ENCODE results near the gene ZNF613.

DNA sequence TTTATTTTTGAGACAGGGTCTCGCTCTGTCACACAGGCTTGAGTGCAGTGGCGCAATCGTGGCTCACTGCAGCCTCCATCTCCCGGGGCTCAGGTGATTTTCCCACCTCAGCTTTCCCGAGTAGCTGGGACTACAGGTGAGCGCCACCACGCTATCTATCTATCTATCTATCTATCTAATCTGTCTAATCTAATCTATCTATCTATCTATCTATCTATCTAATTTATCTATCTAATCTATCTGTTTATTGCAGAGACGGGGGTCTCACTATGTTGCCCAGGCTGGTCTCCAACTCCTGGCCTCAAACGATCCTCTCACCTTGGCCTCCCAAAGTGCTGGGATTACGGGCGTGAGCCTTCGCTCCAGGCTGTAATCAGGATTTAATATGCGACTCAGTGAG lies 587 bp downstream of the ZNF613 start:
- TF ChIP-seq POLR2A (IDR thresholded peaks at IDR 0.05) (no peak), POLR2AphosphoS5 (IDR thresholded peaks at IDR 0.05) (no peak)
